ENCODE results near the gene DISC1. TPM values are rescaled to one million over a fixed set of nuclear protein-coding genes. Genes with fewer than 3 reads are reported as not detected.
A peak's percentile ranks its signal among the peaks of the same experiment; 100 is the strongest.
"Not testable (repeated sequence)": the region's sequence is repeated elsewhere in the genome, so short reads cannot be mapped to it uniquely, and the experiment has no call there.

Gene DISC1
- total RNA-seq, 2 donors from 2014 or later = 2.9 to 5.8 TPM

DNA sequence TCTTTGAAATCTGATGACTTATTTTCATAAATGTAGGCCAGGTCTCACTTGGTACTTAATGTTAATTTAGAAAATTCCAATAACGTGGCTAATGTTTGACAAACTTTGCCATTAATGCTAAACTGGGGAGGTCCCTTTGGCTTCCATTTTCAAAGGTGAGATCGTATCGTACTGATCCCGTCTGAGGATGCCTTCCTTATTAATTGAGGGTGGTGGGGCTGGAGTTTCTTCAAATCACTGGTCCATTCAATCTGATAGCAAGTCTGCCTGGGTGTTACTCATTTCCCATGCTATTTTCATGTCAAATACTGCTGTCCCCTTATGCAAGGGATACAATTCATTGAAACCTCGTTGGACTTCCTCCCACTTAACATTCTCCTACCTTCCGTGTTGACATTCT is 327.1 kb downstream of the DISC1 start:
- H3K36me3 Mint-ChIP-seq (ENCODE audit: insufficient read depth in 2 of 2) = peaks cover 0 to 3% of the 10 kb centered on the region in 2 donors
- ATAC-seq (replicated peaks in 1 of 2) (no peak), DNase-seq (no peak)
- H3K27ac Mint-ChIP-seq = no peak overlapping the region
- H3K4me1 Mint-ChIP-seq (ENCODE audit: low read depth) = no peaks in the 10 kb centered on the region
- H3K9me3 Mint-ChIP-seq = no peaks in the 10 kb centered on the region
- H3K4me3 Mint-ChIP-seq = no peak overlapping the region
- no peaks in the 10 kb centered on the region for H3K27me3 Mint-ChIP-seq (ENCODE audit: low read depth)

DNA sequence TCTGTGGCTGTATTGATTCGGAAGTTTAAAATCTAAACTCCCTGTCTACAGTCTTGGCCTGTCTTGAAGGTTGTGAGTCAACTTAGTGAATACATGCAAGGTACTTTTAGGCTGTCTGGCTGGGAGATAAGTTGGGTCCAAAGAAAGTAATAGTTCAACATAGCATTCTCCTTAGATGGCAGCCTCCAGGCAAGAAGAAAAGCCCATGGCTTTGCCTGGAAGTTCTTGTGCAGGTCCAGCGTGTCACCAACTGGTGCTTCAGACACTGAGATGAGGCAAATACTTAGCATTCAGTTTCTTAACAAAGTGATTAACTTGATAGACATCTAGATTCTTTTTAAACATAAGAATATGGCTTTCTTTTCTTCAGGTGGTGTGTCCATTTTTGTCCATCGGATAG is 328.2 kb downstream of the DISC1 start:
- H3K36me3 Mint-ChIP-seq (ENCODE audit: insufficient read depth in 2 of 2) = peaks cover 0 to 3% of the 10 kb centered on the region in 2 donors
- H3K27ac Mint-ChIP-seq = no peak overlapping the region
- no peaks in the 10 kb centered on the region for H3K4me1 Mint-ChIP-seq (ENCODE audit: low read depth)
- no peak overlapping the region for H3K4me3 Mint-ChIP-seq
- no peaks in the 10 kb centered on the region for H3K9me3 Mint-ChIP-seq
- no peaks in the 10 kb centered on the region for H3K27me3 Mint-ChIP-seq (ENCODE audit: low read depth)
- ATAC-seq (replicated peaks in 1 of 2) (no peak), DNase-seq (no peak)

GRCh38 chr1:231957359-231957758 is 330.8 kb downstream of the DISC1 start:
- no peak overlapping the region for H3K27ac Mint-ChIP-seq
- H3K27me3 Mint-ChIP-seq (ENCODE audit: low read depth) = no peaks in the 10 kb centered on the region
- peaks cover 7% of the 10 kb centered on the region for H3K4me1 Mint-ChIP-seq (ENCODE audit: low read depth)
- ATAC-seq (replicated peaks in 1 of 2) (no peak), DNase-seq (no peak)
- H3K9me3 Mint-ChIP-seq = no peaks in the 10 kb centered on the region
- H3K36me3 Mint-ChIP-seq (ENCODE audit: insufficient read depth in 2 of 2) = peaks cover 0 to 3% of the 10 kb centered on the region in 2 donors
- no peak overlapping the region for H3K4me3 Mint-ChIP-seq

DNA sequence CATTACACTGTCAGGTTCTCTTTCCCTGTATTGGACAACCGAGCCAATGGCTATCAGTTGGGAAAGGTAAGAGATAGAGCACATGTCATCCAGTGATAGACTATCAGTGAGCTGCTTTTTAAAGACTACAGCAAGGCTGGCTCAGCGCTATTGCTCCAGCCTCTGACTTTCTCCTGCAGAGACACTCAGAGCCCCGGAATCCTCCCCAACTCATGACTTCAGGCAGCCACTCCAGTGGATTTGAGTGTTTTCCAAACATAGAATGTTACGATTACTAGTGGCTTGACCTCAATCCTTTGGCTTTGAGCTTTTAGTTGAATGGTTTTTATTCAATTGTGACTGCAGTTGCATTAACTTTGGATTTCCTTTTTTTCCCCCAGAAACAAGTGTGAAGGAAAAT is 331.9 kb downstream of the DISC1 start:
- H3K27me3 Mint-ChIP-seq (ENCODE audit: low read depth) = no peaks in the 10 kb centered on the region
- no peak overlapping the region for H3K27ac Mint-ChIP-seq
- H3K36me3 Mint-ChIP-seq (ENCODE audit: insufficient read depth in 2 of 2) = peaks cover 0 to 3% of the 10 kb centered on the region in 2 donors
- DNase-seq (no peak), ATAC-seq (replicated peaks in 1 of 2) (no peak)
- H3K4me3 Mint-ChIP-seq = no peak overlapping the region
- peaks cover 7% of the 10 kb centered on the region for H3K4me1 Mint-ChIP-seq (ENCODE audit: low read depth)
- H3K9me3 Mint-ChIP-seq = no peaks in the 10 kb centered on the region

DNA sequence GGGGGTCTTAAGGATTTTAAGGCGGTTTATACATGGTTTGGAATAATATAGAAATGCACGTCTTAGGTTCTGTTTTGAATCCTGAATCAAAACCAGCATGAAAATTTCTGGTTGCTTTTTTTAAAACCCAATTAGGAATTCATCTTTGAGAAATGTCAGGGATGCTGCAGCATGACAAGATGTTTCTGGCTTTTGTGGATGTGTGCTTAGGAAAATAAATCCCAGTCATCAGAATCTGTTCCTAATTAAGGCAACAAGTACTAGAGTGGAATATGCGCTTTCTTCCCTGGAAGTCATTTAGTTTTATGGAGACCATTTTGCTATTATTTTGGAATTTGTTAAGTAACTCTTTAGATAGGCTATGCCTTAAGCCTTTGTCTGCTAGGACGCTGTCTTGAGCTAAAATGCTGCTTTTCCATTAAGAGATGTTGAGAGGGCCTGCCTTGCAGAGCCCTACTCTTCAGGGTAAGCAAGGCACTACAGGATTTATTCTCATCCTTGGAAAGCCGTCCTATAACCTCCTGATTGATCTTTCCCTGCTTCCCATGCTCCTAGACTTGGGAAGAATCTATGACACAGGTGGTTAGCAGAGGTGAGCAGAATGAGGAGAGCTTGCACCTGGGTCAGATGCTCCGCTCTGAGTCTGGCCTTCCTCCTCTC is 332.8 kb downstream of the DISC1 start:
- DNase-seq (no peak), ATAC-seq (replicated peaks in 1 of 2) (no peak)
- peaks cover 0 to 3% of the 10 kb centered on the region in 2 donors for H3K36me3 Mint-ChIP-seq (ENCODE audit: insufficient read depth in 2 of 2)
- H3K27me3 Mint-ChIP-seq (ENCODE audit: low read depth) = no peaks in the 10 kb centered on the region
- peaks cover 7% of the 10 kb centered on the region for H3K4me1 Mint-ChIP-seq (ENCODE audit: low read depth)
- no peak overlapping the region for H3K4me3 Mint-ChIP-seq
- no peak overlapping the region for H3K27ac Mint-ChIP-seq
- H3K9me3 Mint-ChIP-seq = no peaks in the 10 kb centered on the region

DNA sequence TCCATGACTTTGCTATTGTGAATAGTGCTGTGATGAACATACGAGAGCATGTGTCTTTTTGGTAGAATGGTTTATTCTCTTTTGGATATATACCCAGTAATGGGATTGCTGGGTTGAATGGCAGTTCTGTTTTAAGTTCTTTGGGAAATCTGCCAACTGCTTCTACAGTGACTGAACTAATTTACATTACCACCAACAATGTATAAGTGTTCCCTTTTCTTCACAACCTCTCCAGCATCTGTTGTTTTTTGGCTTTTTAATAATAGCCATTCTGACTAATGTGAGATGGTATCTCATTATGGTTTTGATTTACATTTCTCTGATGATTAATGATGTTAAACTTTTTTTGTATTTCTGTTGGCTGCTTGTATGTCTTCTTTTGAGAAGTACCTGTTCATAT is 335.2 kb downstream of the DISC1 start:
- not testable (repeated sequence) for H3K4me1 Mint-ChIP-seq (ENCODE audit: low read depth); H3K27me3 Mint-ChIP-seq (ENCODE audit: low read depth); H3K36me3 Mint-ChIP-seq (ENCODE audit: insufficient read depth in 2 of 2); H3K9me3 Mint-ChIP-seq; ATAC-seq (replicated peaks in 1 of 2); DNase-seq; H3K4me3 Mint-ChIP-seq; H3K27ac Mint-ChIP-seq

GRCh38 chr1:231962636-231963035 is 336.0 kb downstream of the DISC1 start:
- Mint-ChIP-seq H3K4me1 (ENCODE audit: low read depth) (peaks cover 7% of the 10 kb centered on the region), H3K9me3 (no peaks in the 10 kb centered on the region), H3K27ac (no peak overlapping the region), H3K4me3 (no peak overlapping the region), H3K27me3 (ENCODE audit: low read depth) (no peaks in the 10 kb centered on the region), H3K36me3 (ENCODE audit: insufficient read depth in 2 of 2) (no peaks in the 10 kb centered on the region)
- no peak for DNase-seq
- no peak for ATAC-seq (replicated peaks in 1 of 2)

- DNase-seq (no peak), ATAC-seq (replicated peaks in 1 of 2) (no peak)
- Mint-ChIP-seq H3K27me3 (ENCODE audit: low read depth) (no peaks in the 10 kb centered on the region), H3K36me3 (ENCODE audit: insufficient read depth in 2 of 2) (no peaks in the 10 kb centered on the region), H3K9me3 (no peaks in the 10 kb centered on the region), H3K27ac (no peak overlapping the region), H3K4me3 (no peak overlapping the region), H3K4me1 (ENCODE audit: low read depth) (peaks cover 7% of the 10 kb centered on the region)
Observed at GRCh38 chr1:231964241-231964640, 337.7 kb downstream of the DISC1 start.

DNA sequence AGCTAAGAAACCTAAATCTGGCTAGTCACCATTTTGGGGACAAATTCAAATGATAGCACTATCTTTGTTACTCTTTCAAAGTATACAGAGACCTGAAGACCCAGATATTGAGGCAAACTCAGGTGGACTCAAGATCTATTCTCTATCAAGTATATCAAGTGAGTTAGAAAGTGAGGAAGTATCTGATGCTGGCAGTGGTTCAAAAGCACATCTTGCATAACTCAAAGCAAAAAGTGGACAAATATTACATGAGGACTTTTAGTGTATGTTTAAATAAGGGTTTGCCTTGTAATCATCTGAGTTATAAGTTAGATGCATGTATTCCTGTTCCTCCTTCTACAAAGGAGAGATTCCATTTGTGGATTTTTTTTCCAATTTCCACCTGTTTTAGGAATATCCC is 338.4 kb downstream of the DISC1 start:
- Mint-ChIP-seq H3K36me3 (ENCODE audit: insufficient read depth in 2 of 2) (no peaks in the 10 kb centered on the region), H3K27ac (no peak overlapping the region), H3K4me3 (no peak overlapping the region), H3K27me3 (ENCODE audit: low read depth) (no peaks in the 10 kb centered on the region), H3K4me1 (ENCODE audit: low read depth) (peaks cover 7% of the 10 kb centered on the region), H3K9me3 (no peaks in the 10 kb centered on the region)
- no peak for DNase-seq
- no peak for ATAC-seq (replicated peaks in 1 of 2)

- Mint-ChIP-seq H3K27me3 (ENCODE audit: low read depth) (no peaks in the 10 kb centered on the region), H3K4me1 (ENCODE audit: low read depth) (peaks cover 11% of the 10 kb centered on the region), H3K36me3 (ENCODE audit: insufficient read depth in 2 of 2) (no peaks in the 10 kb centered on the region), H3K27ac (no peak overlapping the region), H3K9me3 (no peaks in the 10 kb centered on the region), H3K4me3 (no peak overlapping the region)
- no peak for ATAC-seq (replicated peaks in 1 of 2)
- no peak for DNase-seq
Observed at GRCh38 chr1:231965615-231966014, 339.0 kb downstream of the DISC1 start.

- Mint-ChIP-seq H3K27me3 (ENCODE audit: low read depth) (no peaks in the 10 kb centered on the region), H3K27ac (no peak overlapping the region), H3K4me3 (no peak overlapping the region), H3K4me1 (ENCODE audit: low read depth) (peaks cover 18% of the 10 kb centered on the region), H3K9me3 (no peaks in the 10 kb centered on the region), H3K36me3 (ENCODE audit: insufficient read depth in 2 of 2) (no peaks in the 10 kb centered on the region)
- DNase-seq = no peak
- no peak for ATAC-seq (replicated peaks in 1 of 2)
Observed at GRCh38 chr1:231966983-231967382, 340.4 kb downstream of the DISC1 start.

DNA sequence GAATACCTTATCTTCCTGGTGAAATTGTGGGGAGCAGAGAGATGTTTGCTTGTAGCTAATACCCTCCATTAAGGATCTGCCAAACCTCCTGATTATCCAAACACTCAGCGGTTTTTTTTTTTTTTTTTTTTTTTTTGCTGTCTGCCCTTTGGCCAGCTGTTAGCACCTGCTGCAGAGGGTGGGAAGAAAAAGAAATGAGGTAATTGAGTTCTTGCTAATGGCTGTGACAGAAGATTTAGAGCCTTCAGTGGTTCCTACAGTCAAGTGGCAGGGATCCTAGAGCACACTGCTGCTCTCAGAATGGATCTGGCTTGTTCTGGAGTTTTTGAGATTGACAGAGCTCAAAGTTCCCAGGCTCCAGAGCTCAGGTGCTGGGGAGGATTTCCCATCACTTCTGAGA is 342.5 kb downstream of the DISC1 start:
- H3K4me3 Mint-ChIP-seq = no peak overlapping the region
- no peaks in the 10 kb centered on the region for H3K9me3 Mint-ChIP-seq
- H3K27me3 Mint-ChIP-seq (ENCODE audit: low read depth) = no peaks in the 10 kb centered on the region
- H3K27ac Mint-ChIP-seq = no peak overlapping the region
- peaks cover 38% of the 10 kb centered on the region for H3K4me1 Mint-ChIP-seq (ENCODE audit: low read depth)
- H3K36me3 Mint-ChIP-seq (ENCODE audit: insufficient read depth in 2 of 2) = no peaks in the 10 kb centered on the region
- ATAC-seq (replicated peaks in 1 of 2) (no peak), DNase-seq (no peak)

GRCh38 chr1:231969761-231970160 is 343.2 kb downstream of the DISC1 start:
- H3K27me3 Mint-ChIP-seq (ENCODE audit: low read depth); ATAC-seq (replicated peaks in 1 of 2); DNase-seq; H3K4me3 Mint-ChIP-seq; H3K36me3 Mint-ChIP-seq (ENCODE audit: insufficient read depth in 2 of 2); H3K27ac Mint-ChIP-seq; H3K9me3 Mint-ChIP-seq: not testable (repeated sequence)
- peaks cover 40% of the 10 kb centered on the region for H3K4me1 Mint-ChIP-seq (ENCODE audit: low read depth)

DNA sequence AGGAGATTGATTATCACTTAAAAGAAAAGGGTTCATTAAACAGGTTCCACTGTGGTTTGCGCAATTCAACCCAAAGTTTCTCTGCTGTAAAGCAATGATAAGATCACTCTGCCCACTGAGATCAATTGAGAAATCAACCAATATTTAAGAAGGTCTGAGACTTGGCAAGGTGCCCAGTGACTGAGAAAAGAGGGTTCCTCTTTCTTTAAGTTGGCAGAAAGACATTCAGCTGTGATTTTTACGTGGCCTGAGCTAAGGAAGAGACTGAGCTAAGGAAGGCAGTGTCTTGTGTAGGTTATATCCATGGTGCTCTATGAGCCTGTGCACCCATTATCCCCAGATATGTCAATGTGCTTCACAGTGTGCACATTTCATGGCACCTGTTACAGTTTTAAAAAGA is 344.1 kb downstream of the DISC1 start:
- no peaks in the 10 kb centered on the region for H3K27me3 Mint-ChIP-seq (ENCODE audit: low read depth)
- peaks cover 40% of the 10 kb centered on the region for H3K4me1 Mint-ChIP-seq (ENCODE audit: low read depth)
- H3K36me3 Mint-ChIP-seq (ENCODE audit: insufficient read depth in 2 of 2) = no peaks in the 10 kb centered on the region
- no peak overlapping the region for H3K27ac Mint-ChIP-seq
- no peak for ATAC-seq (replicated peaks in 1 of 2)
- peak in 1 of 2 donors; percentile 3 for DNase-seq
- no peaks in the 10 kb centered on the region for H3K9me3 Mint-ChIP-seq
- H3K4me3 Mint-ChIP-seq = no peak overlapping the region
